ENCODE results near the gene ITGA2.

ITGA2 gene

DNA sequence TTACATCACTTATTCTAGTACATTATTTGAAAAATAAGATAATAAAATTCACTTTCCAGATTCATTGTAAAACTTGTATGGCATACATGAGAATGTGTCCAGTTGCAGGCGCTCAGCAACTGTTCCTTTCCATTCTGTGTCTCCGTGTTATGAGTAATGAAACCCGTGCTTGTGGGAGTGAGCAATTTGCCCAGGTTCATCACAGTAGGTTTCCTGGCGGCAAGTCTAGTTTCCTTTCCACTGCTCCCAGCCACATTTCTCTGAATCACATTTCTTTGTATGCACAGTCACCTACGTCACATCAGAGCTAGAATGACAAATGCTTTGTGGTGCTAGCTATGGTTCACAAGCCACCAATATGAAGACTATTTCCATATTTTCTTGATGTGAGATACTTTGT lies 80.5 kb downstream of the ITGA2 start:
- no peak for ATAC-seq (ENCODE audit: low read depth)
- no peaks in the 10 kb centered on the region for H3K4me1 Mint-ChIP-seq
- DNase-seq (ENCODE audit: low spot score in 2 of 2) = no peak
- peaks cover 7% of the 10 kb centered on the region for H3K27me3 Mint-ChIP-seq
- H3K9me3 Mint-ChIP-seq = no peaks in the 10 kb centered on the region
- no peak overlapping the region for H3K27ac Mint-ChIP-seq
- H3K36me3 Mint-ChIP-seq = no peaks in the 10 kb centered on the region
- no peak overlapping the region for H3K4me3 Mint-ChIP-seq

DNA sequence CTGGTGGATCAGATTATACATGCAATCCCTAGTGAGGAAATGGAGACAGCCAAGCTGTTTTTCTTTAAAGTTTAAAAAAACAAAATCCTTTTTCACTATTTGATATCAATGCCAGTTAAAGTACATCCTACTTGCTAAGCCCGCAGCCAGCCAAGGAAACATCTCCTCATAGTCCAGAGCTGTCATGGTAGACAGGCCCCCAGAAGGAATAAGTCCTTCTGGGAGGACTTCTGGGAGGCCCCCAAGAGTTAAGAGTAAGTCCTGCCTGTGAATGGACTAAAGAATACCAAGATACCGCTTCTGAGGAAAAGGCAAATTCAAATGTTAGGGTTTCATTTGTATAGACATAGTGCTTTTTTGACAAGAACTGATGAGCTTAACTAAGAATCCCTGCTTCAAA lies 82.1 kb downstream of the ITGA2 start:
- no peak for ATAC-seq (ENCODE audit: low read depth)
- no peak overlapping the region for H3K4me3 Mint-ChIP-seq
- no peaks in the 10 kb centered on the region for H3K9me3 Mint-ChIP-seq
- H3K27me3 Mint-ChIP-seq = peaks cover 7% of the 10 kb centered on the region
- H3K4me1 Mint-ChIP-seq = no peaks in the 10 kb centered on the region
- H3K36me3 Mint-ChIP-seq = no peaks in the 10 kb centered on the region
- DNase-seq (ENCODE audit: low spot score in 2 of 2) = no peak
- H3K27ac Mint-ChIP-seq = no peak overlapping the region

DNA sequence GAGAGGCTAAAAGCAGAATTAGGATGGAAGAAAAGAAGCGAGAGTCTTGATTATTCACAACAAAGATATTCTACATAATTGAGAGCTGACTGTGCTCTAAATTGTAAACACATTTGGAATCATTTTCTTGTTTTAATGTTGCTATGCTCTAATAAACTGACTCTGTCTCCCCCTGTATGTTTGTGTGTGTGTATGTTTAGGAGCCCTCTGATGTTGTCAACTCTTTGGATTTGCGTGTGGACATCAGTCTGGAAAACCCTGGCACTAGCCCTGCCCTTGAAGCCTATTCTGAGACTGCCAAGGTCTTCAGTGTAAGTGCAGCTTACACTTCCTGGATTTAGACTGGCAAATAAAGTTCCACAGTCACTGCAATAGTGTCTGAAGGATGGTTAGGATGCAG lies 82.6 kb downstream of the ITGA2 start:
- Mint-ChIP-seq H3K27ac (no peak overlapping the region), H3K36me3 (no peaks in the 10 kb centered on the region), H3K4me1 (no peaks in the 10 kb centered on the region), H3K27me3 (peaks cover 7% of the 10 kb centered on the region), H3K9me3 (no peaks in the 10 kb centered on the region), H3K4me3 (no peak overlapping the region)
- ATAC-seq (ENCODE audit: low read depth) (no peak), DNase-seq (ENCODE audit: low spot score in 2 of 2) (no peak)

DNA sequence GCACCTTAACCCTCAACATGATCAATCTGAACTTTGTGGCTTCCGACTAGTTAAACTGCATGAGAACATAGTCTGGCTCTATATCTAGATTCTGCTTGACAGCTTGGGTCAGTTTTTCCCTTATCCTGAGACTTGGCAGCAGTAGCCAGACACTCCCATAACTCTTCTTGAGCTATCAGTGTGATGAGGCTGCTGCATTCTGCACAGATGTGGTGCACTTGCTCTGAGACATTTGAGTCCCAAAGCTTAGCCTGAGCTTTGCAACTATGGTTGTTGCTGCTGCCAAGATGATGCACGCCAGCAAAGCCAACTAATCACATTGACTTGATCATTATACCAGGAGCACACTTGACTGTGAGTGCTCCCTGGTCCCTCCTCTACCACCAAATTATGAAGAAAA lies 84.2 kb downstream of the ITGA2 start:
- H3K9me3 Mint-ChIP-seq = no peaks in the 10 kb centered on the region
- H3K27ac Mint-ChIP-seq = no peak overlapping the region
- H3K4me1 Mint-ChIP-seq = no peaks in the 10 kb centered on the region
- peaks cover 7% of the 10 kb centered on the region for H3K27me3 Mint-ChIP-seq
- no peak for ATAC-seq (ENCODE audit: low read depth)
- DNase-seq (ENCODE audit: low spot score in 2 of 2) = no peak
- H3K4me3 Mint-ChIP-seq = no peak overlapping the region
- no peaks in the 10 kb centered on the region for H3K36me3 Mint-ChIP-seq

DNA sequence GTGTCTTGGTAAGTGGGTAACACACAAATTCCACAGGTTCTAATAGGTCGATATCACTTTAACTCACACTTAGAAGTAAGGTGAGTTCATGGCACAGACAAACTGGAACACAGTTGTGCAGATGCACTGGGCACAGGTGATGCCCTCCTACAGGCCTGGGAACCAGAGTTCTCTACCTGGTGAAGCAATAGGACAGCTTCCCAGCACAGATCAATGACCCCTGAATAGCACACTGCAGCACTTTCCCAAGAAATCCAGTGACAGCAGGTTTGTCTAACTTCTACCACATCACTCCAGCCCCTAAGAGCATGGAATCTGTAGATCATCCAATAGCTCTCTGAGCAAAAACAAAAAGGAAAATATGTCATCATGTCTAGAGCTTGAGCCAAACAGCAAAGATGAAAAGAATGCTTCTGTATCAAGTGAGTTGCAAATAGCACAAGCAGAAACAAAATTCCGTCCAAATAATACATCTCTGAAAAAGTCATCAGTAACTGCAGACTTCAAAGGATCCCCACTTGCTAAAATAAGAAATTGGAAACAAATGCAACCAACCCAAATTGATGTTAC lies 86.9 kb downstream of the ITGA2 start:
- H3K27ac Mint-ChIP-seq = no peak overlapping the region
- H3K36me3 Mint-ChIP-seq = no peaks in the 10 kb centered on the region
- ATAC-seq (ENCODE audit: low read depth) (no peak), DNase-seq (ENCODE audit: low spot score in 2 of 2) (no peak)
- peaks cover 8% of the 10 kb centered on the region for H3K27me3 Mint-ChIP-seq
- H3K4me3 Mint-ChIP-seq = no peak overlapping the region
- no peaks in the 10 kb centered on the region for H3K4me1 Mint-ChIP-seq
- H3K9me3 Mint-ChIP-seq = no peaks in the 10 kb centered on the region

DNA sequence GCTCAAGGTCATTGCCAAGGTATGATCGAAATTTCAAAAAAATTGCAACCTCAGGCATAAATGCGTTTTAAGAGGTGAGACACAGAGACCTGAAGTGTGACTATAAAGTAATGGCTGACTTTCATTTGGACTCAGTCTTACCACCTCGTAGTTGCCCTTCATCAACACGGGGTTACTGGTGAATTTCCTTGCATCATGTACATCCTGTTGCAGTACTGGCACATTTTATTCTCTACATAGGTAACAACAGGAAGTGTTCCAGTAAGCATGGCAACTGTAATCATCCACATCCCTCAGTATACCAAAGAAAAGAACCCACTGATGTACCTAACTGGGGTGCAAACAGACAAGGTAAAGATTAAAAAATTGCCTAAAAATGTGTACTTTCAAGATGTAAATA lies 91.1 kb downstream of the ITGA2 start:
- Mint-ChIP-seq H3K4me1 (no peaks in the 10 kb centered on the region), H3K27me3 (peaks cover 8% of the 10 kb centered on the region), H3K9me3 (no peaks in the 10 kb centered on the region), H3K27ac (no peak overlapping the region), H3K4me3 (no peak overlapping the region), H3K36me3 (no peaks in the 10 kb centered on the region)
- DNase-seq (ENCODE audit: low spot score in 2 of 2) (no peak), ATAC-seq (ENCODE audit: low read depth) (no peak)

DNA sequence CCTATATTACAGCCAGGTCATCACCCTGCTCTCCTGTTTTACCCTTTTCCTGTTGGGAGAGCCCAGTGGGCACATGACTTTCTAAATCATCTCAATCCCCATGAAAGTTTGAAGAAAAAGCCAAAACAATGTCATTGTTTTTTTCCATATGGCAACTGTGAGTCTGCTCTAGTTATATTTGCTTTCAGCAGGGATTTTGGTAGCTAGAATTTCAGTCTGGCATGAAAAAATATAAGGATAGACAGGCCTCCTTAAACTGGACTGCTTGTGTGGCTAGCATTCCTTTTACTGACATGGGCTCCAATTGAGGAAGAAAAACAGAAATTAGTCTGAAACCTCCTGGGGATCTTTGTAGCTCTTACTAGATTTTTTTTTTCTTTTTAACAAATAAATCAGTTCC lies 94.8 kb downstream of the ITGA2 start:
- DNase-seq (ENCODE audit: low spot score in 2 of 2) = no peak
- peaks cover 7% of the 10 kb centered on the region for H3K27me3 Mint-ChIP-seq
- no peaks in the 10 kb centered on the region for H3K36me3 Mint-ChIP-seq
- H3K4me1 Mint-ChIP-seq = no peaks in the 10 kb centered on the region
- no peak for ATAC-seq (ENCODE audit: low read depth)
- no peaks in the 10 kb centered on the region for H3K9me3 Mint-ChIP-seq
- no peak overlapping the region for H3K27ac Mint-ChIP-seq
- no peak overlapping the region for H3K4me3 Mint-ChIP-seq

DNA sequence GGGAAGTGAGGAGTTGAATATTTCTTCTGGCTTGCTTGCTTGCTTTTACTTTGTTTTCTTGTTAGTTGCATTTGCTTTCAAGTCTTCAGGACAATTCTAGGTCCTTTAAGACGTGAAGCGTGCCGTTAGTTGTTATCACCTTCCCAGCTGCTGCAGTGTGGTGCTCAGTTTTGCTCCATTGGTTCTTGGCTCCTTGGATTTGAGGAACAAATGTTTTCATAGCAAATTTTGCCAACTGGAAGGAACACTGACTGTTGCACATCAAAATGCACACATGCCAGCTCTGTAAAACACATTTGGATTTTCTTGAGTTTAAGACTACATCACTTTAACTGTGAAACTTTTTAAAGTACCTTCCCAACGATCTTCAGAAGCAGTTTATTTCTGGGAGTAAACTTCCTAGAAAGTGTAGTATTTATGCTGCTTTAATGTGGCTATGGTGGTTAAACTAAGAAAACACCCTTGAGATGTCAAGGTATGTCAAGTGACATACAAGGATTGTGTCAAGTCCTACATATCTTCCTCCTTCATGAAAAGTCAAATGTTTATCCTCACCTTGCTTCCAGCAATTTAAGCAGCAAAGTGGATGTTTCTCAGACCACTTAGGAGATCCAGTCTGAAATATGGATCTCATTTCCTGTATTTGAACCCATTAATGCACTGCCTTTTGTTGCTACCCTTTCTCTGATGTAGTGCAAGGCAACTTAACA lies 95.5 kb downstream of the ITGA2 start:
- Mint-ChIP-seq H3K36me3 (no peaks in the 10 kb centered on the region), H3K4me3 (no peak overlapping the region)
- ATAC-seq (ENCODE audit: low read depth) = no peak

DNA sequence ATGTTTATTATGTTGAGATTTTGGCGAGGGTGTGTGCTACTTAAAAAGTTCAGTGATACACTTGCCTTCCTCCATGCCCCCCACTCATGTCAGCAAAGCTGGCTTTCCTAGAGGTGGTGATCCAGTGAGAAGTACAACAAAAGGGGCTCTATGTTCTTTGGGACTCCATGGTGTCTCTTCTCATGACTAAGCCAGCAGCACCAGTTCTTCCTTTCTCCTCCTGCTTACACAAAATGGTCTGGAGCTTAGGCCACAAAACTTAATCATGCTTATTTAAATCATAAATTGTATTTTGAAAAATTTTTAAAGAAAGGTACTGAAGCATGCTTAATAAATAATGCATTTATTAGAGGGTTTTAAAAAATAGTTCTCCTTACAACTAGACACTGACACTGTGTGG lies 98.0 kb downstream of the ITGA2 start:
- no peak for DNase-seq (ENCODE audit: low spot score in 2 of 2)
- peaks cover 7% of the 10 kb centered on the region for H3K27me3 Mint-ChIP-seq
- no peaks in the 10 kb centered on the region for H3K36me3 Mint-ChIP-seq
- H3K9me3 Mint-ChIP-seq = no peaks in the 10 kb centered on the region
- H3K4me3 Mint-ChIP-seq = no peak overlapping the region
- ATAC-seq (ENCODE audit: low read depth) = no peak
- no peak overlapping the region for H3K27ac Mint-ChIP-seq
- peaks cover 5% of the 10 kb centered on the region for H3K4me1 Mint-ChIP-seq

More for the DNA sequence above, 95.5 kb downstream of the ITGA2 start:
- Mint-ChIP-seq H3K4me1 (peaks cover 3% of the 10 kb centered on the region), H3K27ac (no peak overlapping the region), H3K27me3 (peaks cover 7% of the 10 kb centered on the region), H3K9me3 (no peaks in the 10 kb centered on the region)
- no peak for DNase-seq (ENCODE audit: low spot score in 2 of 2)

DNA sequence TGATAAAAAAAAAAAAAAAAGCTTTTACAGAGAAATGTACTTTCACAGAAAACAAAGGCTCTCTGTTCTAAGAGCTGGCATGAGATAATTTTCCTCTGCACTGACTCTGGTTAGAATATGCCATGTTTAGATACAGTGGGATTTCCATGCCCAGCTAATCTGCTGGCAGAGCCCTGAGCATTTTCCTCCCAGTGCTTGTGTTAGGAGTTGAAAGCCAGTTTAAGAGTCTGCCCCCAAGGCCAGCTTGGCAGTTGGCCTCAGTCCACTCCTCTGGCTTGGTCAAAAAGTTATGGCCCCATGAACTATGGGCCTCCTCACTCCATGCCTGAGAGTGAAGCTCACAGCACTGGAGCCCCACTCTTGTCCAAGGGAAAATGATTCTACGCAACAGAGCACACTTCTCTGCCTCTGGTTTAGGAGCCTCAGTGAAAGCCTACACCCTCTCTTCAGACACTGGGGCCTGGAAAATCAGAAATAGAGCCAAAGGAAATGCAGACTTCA lies 98.5 kb downstream of the ITGA2 start:
- Mint-ChIP-seq H3K4me1 (peaks cover 5% of the 10 kb centered on the region), H3K27me3 (peaks cover 7% of the 10 kb centered on the region), H3K9me3 (no peaks in the 10 kb centered on the region), H3K27ac (no peak overlapping the region), H3K36me3 (no peaks in the 10 kb centered on the region), H3K4me3 (no peak overlapping the region)
- DNase-seq (ENCODE audit: low spot score in 2 of 2) (no peak), ATAC-seq (ENCODE audit: low read depth) (no peak)

DNA sequence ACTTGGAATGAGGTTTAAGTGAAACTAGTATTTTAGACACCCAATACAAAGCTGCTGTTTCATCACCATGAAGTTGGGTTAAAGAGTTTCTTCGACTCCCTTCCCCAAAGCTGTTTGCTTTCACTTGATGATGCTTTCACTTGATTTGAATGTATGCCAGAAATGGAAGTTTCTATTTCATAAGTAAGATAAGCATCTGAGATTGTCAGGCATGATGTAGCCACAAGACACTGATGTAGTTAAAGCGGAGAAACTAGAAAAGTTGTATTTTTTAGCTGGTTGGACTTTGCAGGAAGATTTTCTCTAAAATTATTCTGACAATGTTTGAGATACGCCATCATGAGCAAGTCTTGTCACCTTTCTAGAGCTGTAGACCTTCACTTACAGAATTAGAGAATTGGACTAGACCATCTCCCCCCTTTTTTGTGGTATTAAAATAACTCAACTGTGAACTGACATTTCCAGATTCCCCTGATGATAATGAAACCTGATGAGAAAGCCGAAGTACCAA lies 100.4 kb downstream of the ITGA2 start:
- Mint-ChIP-seq H3K27ac (no peak overlapping the region), H3K27me3 (no peaks in the 10 kb centered on the region), H3K4me1 (peaks cover 5% of the 10 kb centered on the region), H3K9me3 (no peaks in the 10 kb centered on the region), H3K4me3 (no peak overlapping the region), H3K36me3 (no peaks in the 10 kb centered on the region)
- no peak for DNase-seq (ENCODE audit: low spot score in 2 of 2)
- no peak for ATAC-seq (ENCODE audit: low read depth)

DNA sequence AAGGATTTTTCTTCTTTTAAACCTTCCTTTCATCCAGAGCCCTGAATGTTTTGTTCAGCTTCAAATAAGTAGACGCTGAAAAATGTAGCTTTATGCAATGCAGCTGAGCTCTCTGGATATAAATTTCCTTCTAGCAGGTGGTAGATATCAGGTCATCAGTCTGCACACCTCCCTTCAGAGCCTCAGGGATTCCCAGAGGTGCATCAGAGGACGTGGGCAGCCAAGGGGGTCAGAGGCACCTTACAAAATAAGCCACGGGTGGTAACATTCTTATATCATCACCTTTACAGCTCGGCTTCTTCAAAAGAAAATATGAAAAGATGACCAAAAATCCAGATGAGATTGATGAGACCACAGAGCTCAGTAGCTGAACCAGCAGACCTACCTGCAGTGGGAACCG lies 101.1 kb downstream of the ITGA2 start:
- Mint-ChIP-seq H3K9me3 (no peaks in the 10 kb centered on the region), H3K27ac (no peak overlapping the region), H3K4me1 (peaks cover 5% of the 10 kb centered on the region), H3K36me3 (no peaks in the 10 kb centered on the region), H3K27me3 (no peaks in the 10 kb centered on the region), H3K4me3 (no peak overlapping the region)
- DNase-seq (ENCODE audit: low spot score in 2 of 2) (no peak), ATAC-seq (ENCODE audit: low read depth) (no peak)

DNA sequence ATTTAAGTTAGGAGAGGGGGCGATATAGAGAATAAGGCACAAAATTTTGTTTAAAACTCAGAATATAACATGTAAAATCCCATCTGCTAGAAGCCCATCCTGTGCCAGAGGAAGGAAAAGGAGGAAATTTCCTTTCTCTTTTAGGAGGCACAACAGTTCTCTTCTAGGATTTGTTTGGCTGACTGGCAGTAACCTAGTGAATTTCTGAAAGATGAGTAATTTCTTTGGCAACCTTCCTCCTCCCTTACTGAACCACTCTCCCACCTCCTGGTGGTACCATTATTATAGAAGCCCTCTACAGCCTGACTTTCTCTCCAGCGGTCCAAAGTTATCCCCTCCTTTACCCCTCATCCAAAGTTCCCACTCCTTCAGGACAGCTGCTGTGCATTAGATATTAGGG lies 102.1 kb downstream of the ITGA2 start:
- Mint-ChIP-seq H3K36me3 (no peaks in the 10 kb centered on the region), H3K4me3 (no peak overlapping the region), H3K9me3 (no peaks in the 10 kb centered on the region), H3K4me1 (peaks cover 5% of the 10 kb centered on the region), H3K27me3 (no peaks in the 10 kb centered on the region), H3K27ac (no peak overlapping the region)
- no peak for DNase-seq (ENCODE audit: low spot score in 2 of 2)
- ATAC-seq (ENCODE audit: low read depth) = no peak

DNA sequence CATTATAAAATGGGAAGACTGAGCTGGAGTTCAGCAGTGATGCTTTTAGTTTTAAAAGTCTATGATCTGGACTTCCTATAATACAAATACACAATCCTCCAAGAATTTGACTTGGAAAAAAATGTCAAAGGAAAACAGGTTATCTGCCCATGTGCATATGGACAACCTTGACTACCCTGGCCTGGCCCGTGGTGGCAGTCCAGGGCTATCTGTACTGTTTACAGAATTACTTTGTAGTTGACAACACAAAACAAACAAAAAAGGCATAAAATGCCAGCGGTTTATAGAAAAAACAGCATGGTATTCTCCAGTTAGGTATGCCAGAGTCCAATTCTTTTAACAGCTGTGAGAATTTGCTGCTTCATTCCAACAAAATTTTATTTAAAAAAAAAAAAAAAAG lies 103.1 kb downstream of the ITGA2 start:
- no peak overlapping the region for H3K4me3 Mint-ChIP-seq
- H3K9me3 Mint-ChIP-seq = no peaks in the 10 kb centered on the region
- H3K36me3 Mint-ChIP-seq = no peaks in the 10 kb centered on the region
- ATAC-seq (ENCODE audit: low read depth) (no peak), DNase-seq (ENCODE audit: low spot score in 2 of 2) (no peak)
- no peaks in the 10 kb centered on the region for H3K27me3 Mint-ChIP-seq
- no peak overlapping the region for H3K27ac Mint-ChIP-seq
- peaks cover 5% of the 10 kb centered on the region for H3K4me1 Mint-ChIP-seq

DNA sequence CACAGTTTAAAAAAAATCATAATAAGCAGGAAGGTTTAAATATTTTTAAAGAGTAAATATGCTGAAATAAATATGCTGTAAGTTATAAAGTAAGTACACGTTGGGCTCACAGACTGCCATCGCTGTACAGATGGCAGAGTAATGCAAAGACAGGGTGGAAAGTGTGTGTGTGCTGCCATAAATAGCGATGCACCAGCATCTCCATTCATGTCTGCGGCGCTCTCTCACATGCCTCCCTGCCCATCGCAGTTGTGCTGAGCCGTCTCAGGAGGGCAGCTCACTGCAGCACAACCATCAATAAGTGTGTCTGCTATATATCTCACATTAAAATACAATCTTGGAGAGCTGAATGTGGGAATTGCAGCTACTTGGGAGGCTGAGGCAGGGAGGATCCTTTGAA lies 106.1 kb downstream of the ITGA2 start:
- no peaks in the 10 kb centered on the region for H3K4me1 Mint-ChIP-seq
- ATAC-seq (ENCODE audit: low read depth) (no peak), DNase-seq (ENCODE audit: low spot score in 2 of 2) (no peak)
- peaks cover 10% of the 10 kb centered on the region for H3K36me3 Mint-ChIP-seq
- H3K4me3 Mint-ChIP-seq = no peak overlapping the region
- no peak overlapping the region for H3K27ac Mint-ChIP-seq
- H3K9me3 Mint-ChIP-seq = no peaks in the 10 kb centered on the region
- no peaks in the 10 kb centered on the region for H3K27me3 Mint-ChIP-seq
